Measurements from ENCODE around the gene OXCT2. TPM values are rescaled to one million over a fixed set of nuclear protein-coding genes. Genes with fewer than 3 reads are reported as not detected.

The OXCT2 gene
- total RNA-seq, 1 experiment from 2014 or later, result 2.3 TPM

DNA sequence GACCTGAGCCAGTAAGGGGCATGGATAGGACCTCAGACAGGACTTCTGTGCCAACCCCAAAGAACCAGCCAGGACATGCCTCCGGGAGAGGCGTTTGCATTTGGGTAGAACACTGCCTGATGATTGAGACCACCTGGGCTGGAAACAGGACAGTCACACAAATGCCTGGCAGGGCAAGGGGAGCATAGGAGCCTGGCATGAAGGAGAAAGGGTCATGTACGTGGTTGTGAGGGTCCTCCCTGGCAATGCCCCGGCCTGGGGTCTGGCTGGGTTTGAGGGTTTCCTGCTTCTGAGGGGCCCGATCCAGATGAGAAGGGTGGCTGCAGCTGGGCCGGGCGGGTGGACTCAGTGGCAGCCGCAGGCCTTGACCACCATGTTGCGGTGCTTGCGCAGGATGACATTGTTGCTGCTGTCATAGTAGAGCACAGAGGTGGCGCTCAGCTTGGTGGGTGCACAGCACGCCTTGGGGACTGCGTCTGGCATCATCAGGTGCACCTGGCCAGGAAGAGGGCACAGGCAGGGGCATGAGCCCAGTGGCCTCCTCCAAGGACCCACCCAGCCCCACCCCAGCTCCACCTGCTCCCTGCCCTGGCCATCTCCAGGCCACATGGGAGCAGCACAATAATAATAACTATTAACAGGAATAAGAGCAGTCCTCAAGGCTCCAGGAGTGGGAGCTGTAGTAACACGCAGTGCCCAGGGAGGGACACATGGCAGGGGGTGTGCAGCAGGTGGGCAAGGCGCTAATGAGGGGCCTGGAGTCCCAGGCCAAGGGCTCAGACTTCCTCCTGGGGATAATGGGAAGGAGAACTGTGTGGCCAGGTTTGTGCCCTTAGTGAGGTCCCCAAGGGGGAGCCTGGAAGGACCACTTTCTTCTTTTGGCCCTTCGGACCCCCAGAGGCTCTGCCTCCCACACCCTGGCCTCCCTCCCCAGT is 10.8 kb downstream of the OXCT2 start:
- Mint-ChIP-seq H3K36me3 (peaks cover 25% of the 10 kb centered on the region), H3K4me3 (no peak overlapping the region), H3K27me3 (ENCODE audit: low read depth) (peaks cover 2% of the 10 kb centered on the region; the same call in 1 of the 2 replicates), H3K4me1 (no peaks in the 10 kb centered on the region), H3K27ac (no peak overlapping the region), H3K9me3 (peaks cover 7% of the 10 kb centered on the region; the same call in 1 of the 2 replicates)
- POLR2A ChIA-PET, result interaction anchor here (0.6 kb wide), 1 partner anchor 85 kb away, joined by 3 read pairs; no protein-coding TSS in a partner anchor
- CTCF ChIA-PET, result no interaction called here
- TF ChIP-seq, protein P1, sequence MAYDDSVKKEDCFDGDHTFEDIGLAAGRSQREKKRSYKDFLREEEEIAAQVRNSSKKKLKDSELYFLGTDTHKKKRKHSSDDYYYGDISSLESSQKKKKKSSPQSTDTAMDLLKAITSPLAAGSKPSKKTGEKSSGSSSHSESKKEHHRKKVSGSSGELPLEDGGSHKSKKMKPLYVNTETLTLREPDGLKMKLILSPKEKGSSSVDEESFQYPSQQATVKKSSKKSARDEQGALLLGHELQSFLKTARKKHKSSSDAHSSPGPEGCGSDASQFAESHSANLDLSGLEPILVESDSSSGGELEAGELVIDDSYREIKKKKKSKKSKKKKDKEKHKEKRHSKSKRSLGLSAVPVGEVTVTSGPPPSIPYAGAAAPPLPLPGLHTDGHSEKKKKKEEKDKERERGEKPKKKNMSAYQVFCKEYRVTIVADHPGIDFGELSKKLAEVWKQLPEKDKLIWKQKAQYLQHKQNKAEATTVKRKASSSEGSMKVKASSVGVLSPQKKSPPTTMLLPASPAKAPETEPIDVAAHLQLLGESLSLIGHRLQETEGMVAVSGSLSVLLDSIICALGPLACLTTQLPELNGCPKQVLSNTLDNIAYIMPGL (CRISPR knock-in tag; IDR thresholded peaks at IDR 0.05), result no peak
- TF ChIP-seq PREB (CRISPR knock-in tag; IDR thresholded peaks at IDR 0.05; ENCODE audit: borderline replicate concordance) (no peak), NFYB (CRISPR knock-in tag; conservative IDR thresholded peaks at IDR 0.05; ENCODE audit: low read depth) (no peak), ZBTB21 (CRISPR knock-in tag; IDR thresholded peaks at IDR 0.05; ENCODE audit: borderline replicate concordance) (no peak), FOXJ3 (CRISPR knock-in tag; IDR thresholded peaks at IDR 0.05; ENCODE audit: borderline replicate concordance) (no peak)
- TF ChIP-seq, protein P2, sequence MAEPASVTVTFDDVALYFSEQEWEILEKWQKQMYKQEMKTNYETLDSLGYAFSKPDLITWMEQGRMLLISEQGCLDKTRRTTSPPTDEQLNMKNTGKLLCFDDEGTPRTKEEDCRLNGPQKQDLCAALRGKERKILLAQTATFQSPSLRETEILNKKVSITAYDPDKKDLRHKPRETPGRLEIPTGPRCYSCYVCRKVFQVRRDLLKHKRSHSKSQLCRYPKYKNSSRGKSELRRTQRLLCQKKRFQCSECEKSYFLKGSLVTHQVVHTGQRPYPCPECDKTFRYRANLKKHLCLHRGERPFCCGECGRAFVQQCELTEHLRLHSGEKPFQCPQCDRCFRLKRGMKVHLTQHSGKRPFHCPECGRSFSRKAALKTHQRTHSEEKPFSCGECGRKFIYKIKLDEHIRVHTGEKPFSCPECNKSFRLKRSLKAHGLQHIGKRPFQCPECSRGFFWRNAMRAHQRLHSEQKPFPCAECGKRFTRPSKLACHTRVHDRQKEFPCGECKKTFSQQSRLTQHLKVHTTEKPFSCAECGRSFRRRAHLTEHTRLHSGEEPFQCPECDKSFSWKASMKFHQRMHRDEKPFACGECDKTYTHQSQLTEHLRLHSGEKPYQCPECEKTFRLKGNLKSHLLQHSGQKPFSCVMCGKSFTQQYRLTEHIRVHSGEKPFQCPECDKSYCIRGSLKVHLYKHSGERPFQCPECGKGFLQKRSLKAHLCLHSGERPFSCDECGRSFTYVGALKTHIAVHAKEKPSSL (CRISPR knock-in tag; conservative IDR thresholded peaks at IDR 0.05), result no peak
- DNase-seq (ENCODE audit: low spot score), result no peak
- ATAC-seq, result no peak

DNA sequence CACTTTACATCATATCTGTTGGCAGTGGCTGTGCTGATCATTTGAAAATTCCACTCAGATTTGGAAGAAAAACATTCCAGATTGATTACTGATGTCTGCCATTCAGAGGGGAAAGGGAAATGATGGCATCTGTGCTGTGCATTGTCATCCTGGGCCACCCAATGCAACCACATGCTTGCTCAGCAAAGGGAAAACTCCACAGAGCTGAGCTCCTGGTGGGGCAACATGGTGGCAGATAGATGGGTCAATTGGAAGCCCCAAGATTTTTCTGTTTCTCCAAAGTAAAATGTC is 11.8 kb downstream of the OXCT2 start:
- DNase-seq (ENCODE audit: low spot score) (no peak), ATAC-seq (no peak)
- H3K4me1 Mint-ChIP-seq, result no peaks in the 10 kb centered on the region
- no peak for TF ChIP-seq TCF7 (CRISPR knock-in tag; IDR thresholded peaks at IDR 0.05; ENCODE audit: low read depth)
- CTCF ChIA-PET, result no interaction called here
- H3K9me3 Mint-ChIP-seq, result peaks cover 7% of the 10 kb centered on the region; the same call in 1 of the 2 replicates
- peaks cover 2% of the 10 kb centered on the region; the same call in 1 of the 2 replicates for H3K27me3 Mint-ChIP-seq (ENCODE audit: low read depth)
- no peak overlapping the region for H3K27ac Mint-ChIP-seq
- H3K36me3 Mint-ChIP-seq, result peaks cover 25% of the 10 kb centered on the region
- POLR2A ChIA-PET, result interaction anchor here (0.6 kb wide), 1 partner anchor 84 kb away, joined by 3 read pairs; no protein-coding TSS in a partner anchor
- no peak overlapping the region for H3K4me3 Mint-ChIP-seq

DNA sequence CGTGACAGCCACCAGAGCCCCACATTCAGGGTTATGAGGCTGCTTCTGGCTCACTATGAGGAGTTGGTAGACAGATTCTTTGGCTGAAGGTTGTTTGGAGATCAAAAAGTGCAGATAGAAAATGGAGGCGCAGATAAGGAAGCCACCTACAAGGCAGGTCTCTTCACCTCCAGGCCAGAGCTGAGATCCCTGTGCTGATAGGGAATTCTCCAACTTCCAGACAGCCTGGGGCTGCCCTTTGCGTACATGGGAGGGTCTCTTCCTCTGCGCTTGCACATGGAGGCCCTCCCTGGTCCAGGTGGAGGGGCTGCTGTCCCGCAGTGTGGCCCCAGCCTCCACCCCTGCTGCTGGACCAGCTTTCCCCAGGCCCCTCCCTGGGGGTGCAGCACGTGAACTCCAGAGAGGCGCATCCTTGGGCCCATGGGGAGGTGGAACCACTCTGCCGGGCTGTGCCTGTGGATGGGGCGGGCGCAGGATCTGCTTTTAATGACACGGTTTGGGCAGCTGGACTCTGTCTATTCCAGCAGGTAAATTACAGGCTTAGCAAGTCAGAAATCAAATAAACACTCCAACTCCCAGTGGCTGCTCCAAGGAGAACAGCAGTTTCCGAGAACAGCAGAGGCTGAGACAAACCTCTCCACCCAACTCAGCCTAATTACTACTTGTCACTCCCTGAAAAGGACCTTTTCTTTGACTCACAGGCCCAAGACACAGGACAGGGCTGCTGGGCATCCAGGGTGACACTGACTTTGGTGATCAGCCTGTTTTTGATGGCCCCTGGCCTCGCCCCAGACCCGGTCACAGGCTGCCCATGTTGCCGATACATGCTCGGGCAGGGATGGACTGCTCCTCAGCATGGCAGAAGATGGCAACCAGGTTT is 12.4 kb downstream of the OXCT2 start:
- H3K36me3 Mint-ChIP-seq, result peaks cover 27% of the 10 kb centered on the region
- DNase-seq (ENCODE audit: low spot score) (no peak), ATAC-seq (no peak)
- TF ChIP-seq, protein P3, sequence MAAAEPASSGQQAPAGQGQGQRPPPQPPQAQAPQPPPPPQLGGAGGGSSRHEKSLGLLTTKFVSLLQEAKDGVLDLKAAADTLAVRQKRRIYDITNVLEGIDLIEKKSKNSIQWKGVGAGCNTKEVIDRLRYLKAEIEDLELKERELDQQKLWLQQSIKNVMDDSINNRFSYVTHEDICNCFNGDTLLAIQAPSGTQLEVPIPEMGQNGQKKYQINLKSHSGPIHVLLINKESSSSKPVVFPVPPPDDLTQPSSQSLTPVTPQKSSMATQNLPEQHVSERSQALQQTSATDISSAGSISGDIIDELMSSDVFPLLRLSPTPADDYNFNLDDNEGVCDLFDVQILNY (CRISPR knock-in tag; IDR thresholded peaks at IDR 0.05), result no peak
- TF ChIP-seq EMX1 (CRISPR knock-in tag; IDR thresholded peaks at IDR 0.05), result no peak
- no peak for TF ChIP-seq RORB (CRISPR knock-in tag; IDR thresholded peaks at IDR 0.05)
- TF ChIP-seq, protein P4, sequence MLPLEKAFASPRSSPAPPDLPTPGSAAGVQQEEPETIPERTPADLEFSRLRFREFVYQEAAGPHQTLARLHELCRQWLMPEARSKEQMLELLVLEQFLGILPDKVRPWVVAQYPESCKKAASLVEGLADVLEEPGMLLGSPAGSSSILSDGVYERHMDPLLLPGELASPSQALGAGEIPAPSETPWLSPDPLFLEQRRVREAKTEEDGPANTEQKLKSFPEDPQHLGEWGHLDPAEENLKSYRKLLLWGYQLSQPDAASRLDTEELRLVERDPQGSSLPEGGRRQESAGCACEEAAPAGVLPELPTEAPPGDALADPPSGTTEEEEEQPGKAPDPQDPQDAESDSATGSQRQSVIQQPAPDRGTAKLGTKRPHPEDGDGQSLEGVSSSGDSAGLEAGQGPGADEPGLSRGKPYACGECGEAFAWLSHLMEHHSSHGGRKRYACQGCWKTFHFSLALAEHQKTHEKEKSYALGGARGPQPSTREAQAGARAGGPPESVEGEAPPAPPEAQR (CRISPR knock-in tag; IDR thresholded peaks at IDR 0.05), result no peak
- no peak for TF ChIP-seq NFE2L1 (CRISPR knock-in tag; IDR thresholded peaks at IDR 0.05)
- no peak overlapping the region for H3K27ac Mint-ChIP-seq
- POLR2A ChIA-PET, result no interaction called here
- peaks cover 2% of the 10 kb centered on the region; the same call in 1 of the 2 replicates for H3K27me3 Mint-ChIP-seq (ENCODE audit: low read depth)
- H3K4me3 Mint-ChIP-seq, result no peak overlapping the region
- CTCF ChIA-PET, result no interaction called here
- H3K9me3 Mint-ChIP-seq, result peaks cover 7% of the 10 kb centered on the region; the same call in 1 of the 2 replicates
- no peaks in the 10 kb centered on the region for H3K4me1 Mint-ChIP-seq
